Daoy (cell line): ENCODE measurements around the gene ARAP1. TPM values are rescaled to one million over a fixed set of nuclear protein-coding genes. Genes with fewer than 3 reads are reported as not detected.
A peak's percentile ranks its signal among the peaks of the same experiment; 100 is the strongest.

ENCODE experiments used
- DNase-seq: peaks from one replicate; pipeline ENCODE4 v3.0.0-alpha.2; 2015; ENCODE audit warnings: low read depth
- total RNA-seq: library from RNA; depleted of rRNA; stranded (reverse); fragments of >200 nt; shearing (Covaris generic); gene quantifications from 2 replicates; pipeline ENCODE4 v1.2.3, GENCODE V29; 2014

Gene ARAP1
- total RNA-seq, 1 experiment from 2014 or later, result 55.7 TPM

GRCh38 chr11:72724851-72725723, 27.1 kb downstream of the ARAP1 start:
- peak; percentile 76 for DNase-seq

- no peak for DNase-seq
Measured at GRCh38 chr11:72724021-72724551, 28.1 kb downstream of the ARAP1 start.

- no peak for DNase-seq
Measured at GRCh38 chr11:72723508-72723907, 28.7 kb downstream of the ARAP1 start.

GRCh38 chr11:72722050-72722748, 30.0 kb downstream of the ARAP1 start:
- peak; percentile 89 for DNase-seq

GRCh38 chr11:72721689-72722049, 30.5 kb downstream of the ARAP1 start:
- DNase-seq, result peak; percentile 59

- no peak for DNase-seq
Measured at GRCh38 chr11:72721276-72721675, 30.9 kb downstream of the ARAP1 start.

- no peak for DNase-seq
Measured at GRCh38 chr11:72720784-72721183, 31.4 kb downstream of the ARAP1 start.

GRCh38 chr11:72720047-72720446, 32.2 kb downstream of the ARAP1 start:
- no peak for DNase-seq

- no peak for DNase-seq
Measured at GRCh38 chr11:72719551-72719950, 32.7 kb downstream of the ARAP1 start.

- no peak for DNase-seq
Measured at GRCh38 chr11:72719144-72719543, 33.1 kb downstream of the ARAP1 start.

- peak; percentile 67 for DNase-seq
Measured at GRCh38 chr11:72718101-72718501, 34.1 kb downstream of the ARAP1 start.

GRCh38 chr11:72716788-72717435, 35.3 kb downstream of the ARAP1 start:
- no peak for DNase-seq

GRCh38 chr11:72716290-72716689, 35.9 kb downstream of the ARAP1 start:
- DNase-seq, result no peak

GRCh38 chr11:72712841-72713240, 39.4 kb downstream of the ARAP1 start:
- DNase-seq, result no peak

GRCh38 chr11:72712168-72712751, 39.9 kb downstream of the ARAP1 start:
- DNase-seq, result no peak

- DNase-seq, result no peak
Measured at GRCh38 chr11:72711141-72711540, 41.1 kb downstream of the ARAP1 start.

- no peak for DNase-seq
Measured at GRCh38 chr11:72710278-72710677, 41.9 kb downstream of the ARAP1 start.

GRCh38 chr11:72709478-72710238, 42.5 kb downstream of the ARAP1 start:
- no peak for DNase-seq

- no peak for DNase-seq
Measured at GRCh38 chr11:72707032-72707431, 45.2 kb downstream of the ARAP1 start.

GRCh38 chr11:72706579-72706978, 45.6 kb downstream of the ARAP1 start:
- no peak for DNase-seq
